GM12891 (cell line): ENCODE measurements around the gene AK9.
A peak's percentile ranks its signal among the peaks of the same experiment; 100 is the strongest.

Source experiments
- DNase-seq: peaks from one replicate; pipeline ENCODE4 v3.0.0; 2011; ENCODE audit warnings: low spot score; ENCODE audit not compliant: insufficient read length
- FAIRE-seq: peaks from 2 replicates; lab custom pipeline; 2011; peaks lifted over from hg19 to GRCh38; lab: Jason Lieb, UNC
- PAX5 ChIP-seq: IDR thresholded peaks from 2 replicates; pipeline ENCODE4 v1.6.1; 2011; ENCODE audit warnings: low read length, moderate library complexity, mild to moderate bottlenecking; ENCODE audit not compliant: insufficient read depth, severe bottlenecking
- POLR2A ChIP-seq: IDR thresholded peaks from 2 replicates; pipeline ENCODE4 v1.6.1; 2011; ENCODE audit warnings: low read depth, low read length, control low read depth
- POLR2AphosphoS5 ChIP-seq: IDR thresholded peaks from 2 replicates; pipeline ENCODE4 v1.6.1; 2011; ENCODE audit warnings: low read depth, low read length, control low read depth
- POU2F2 ChIP-seq: IDR thresholded peaks from 2 replicates; pipeline ENCODE4 v1.6.1; 2011; ENCODE audit warnings: low read depth, mild to moderate bottlenecking, control low read depth, low read length, moderate library complexity
- SPI1 ChIP-seq: IDR thresholded peaks from 2 replicates; pipeline ENCODE4 v1.6.1; 2011; ENCODE audit warnings: low read depth, low read length, control low read depth
- TAF1 ChIP-seq: IDR thresholded peaks from 2 replicates; pipeline ENCODE4 v1.6.1; 2011; ENCODE audit warnings: low read depth, low read length, control low read depth

Gene AK9

DNA sequence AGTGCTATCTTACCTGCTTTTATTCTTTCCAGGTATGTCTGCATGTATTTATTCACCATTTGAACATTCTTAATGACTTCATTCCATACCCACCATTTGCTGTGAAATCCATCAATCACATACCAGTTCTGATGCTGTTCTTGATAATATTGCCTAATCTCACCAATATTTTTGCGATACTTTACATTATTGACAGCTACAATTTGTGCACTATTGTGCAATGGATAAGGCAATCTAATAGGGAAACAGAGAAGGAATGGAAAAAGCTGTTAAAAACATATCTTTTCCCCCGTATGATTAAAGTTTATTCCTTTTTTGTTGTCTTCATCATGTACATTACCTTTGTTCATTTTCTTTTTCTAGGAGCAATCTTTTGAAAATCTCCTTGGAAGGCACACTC lies 184.7 kb downstream of the AK9 start:
- no peak for DNase-seq
- no peak for TF ChIP-seq POLR2AphosphoS5
- TF ChIP-seq PAX5: no peak
- TF ChIP-seq POLR2A: no peak
- no peak for TF ChIP-seq TAF1
- TF ChIP-seq SPI1: no peak
- TF ChIP-seq POU2F2: no peak
- no peak for FAIRE-seq

- TF ChIP-seq SPI1 (no peak), POLR2A (no peak), POU2F2 (no peak), PAX5 (no peak), POLR2AphosphoS5 (no peak), TAF1 (no peak)
- FAIRE-seq (no peak), DNase-seq (no peak)
Observed at GRCh38 chr6:109503327-109504224, 187.4 kb downstream of the AK9 start.

DNA sequence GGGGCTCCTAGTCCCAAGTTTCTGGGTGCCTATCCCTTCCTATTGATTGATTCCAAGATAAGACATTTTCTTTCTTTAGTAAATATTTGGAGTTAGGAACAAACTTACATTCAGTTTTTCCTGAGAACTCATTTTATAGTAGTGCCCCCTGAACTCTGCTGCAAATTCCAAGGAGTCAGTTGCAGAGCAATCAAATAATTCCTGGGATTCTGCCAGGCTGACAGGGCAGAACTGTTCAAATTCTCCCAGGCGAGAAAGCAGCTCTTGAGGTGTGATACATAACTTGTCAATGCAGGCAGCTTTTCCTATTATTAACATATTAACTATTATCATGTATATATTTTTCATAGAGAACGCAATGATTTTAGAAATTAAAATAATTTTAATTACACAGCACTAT lies 192.1 kb downstream of the AK9 start:
- no peak for TF ChIP-seq POLR2AphosphoS5
- TF ChIP-seq SPI1: no peak
- TF ChIP-seq PAX5: no peak
- no peak for TF ChIP-seq POU2F2
- no peak for FAIRE-seq
- no peak for DNase-seq

DNA sequence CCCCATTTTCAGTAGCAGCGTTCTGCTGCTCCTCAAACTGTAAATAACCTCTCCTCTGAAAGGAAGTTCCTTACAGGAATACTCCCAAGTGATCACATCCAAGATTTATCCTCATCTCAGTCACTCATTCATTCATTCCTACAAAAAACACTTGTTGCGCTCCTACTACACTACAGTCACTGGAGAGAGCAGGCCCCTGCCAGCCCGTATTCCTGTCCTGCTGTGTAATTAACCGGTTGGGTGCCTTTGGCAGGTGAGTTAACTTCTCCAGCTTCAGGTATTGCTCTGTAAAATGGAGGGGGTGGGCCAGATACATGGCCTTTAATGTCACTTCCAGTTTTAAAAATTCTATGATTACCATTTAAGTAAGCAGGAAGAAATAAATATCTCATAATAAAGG lies 192.9 kb downstream of the AK9 start:
- DNase-seq: no peak
- no peak for FAIRE-seq
- TF ChIP-seq POU2F2 (no peak), POLR2AphosphoS5 (no peak), POLR2A (no peak), PAX5 (no peak), TAF1 (no peak), SPI1 (no peak)

- no peak for TF ChIP-seq SPI1
- no peak for TF ChIP-seq POU2F2
- TF ChIP-seq POLR2AphosphoS5: no peak
- no peak for TF ChIP-seq POLR2A
- TF ChIP-seq TAF1: no peak
- TF ChIP-seq PAX5: no peak
- DNase-seq (no peak), FAIRE-seq (no peak)
Observed at GRCh38 chr6:109496036-109496772, 194.8 kb downstream of the AK9 start.

DNA sequence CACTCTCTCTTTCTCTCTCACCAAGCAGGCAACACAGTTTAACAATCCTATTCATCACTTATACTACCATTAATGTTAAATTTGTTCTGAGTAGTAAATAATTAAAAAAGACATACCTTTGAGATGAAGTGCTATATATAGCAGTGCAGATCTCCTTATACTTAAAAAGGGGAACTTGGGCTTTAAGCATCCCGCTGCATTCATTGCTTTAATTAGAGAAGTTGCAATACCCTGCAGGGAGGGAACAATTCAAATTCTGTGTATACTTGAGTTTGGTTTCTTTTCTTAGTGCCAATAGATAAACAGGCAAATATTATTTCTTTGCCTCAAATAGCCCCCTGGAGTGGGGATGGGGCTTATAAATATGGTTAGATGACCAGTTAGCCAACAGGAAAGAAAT lies 197.1 kb downstream of the AK9 start:
- DNase-seq (no peak), FAIRE-seq (no peak)
- TF ChIP-seq SPI1 (no peak), POLR2A (no peak), POU2F2 (no peak), PAX5 (no peak), POLR2AphosphoS5 (no peak), TAF1 (no peak)

DNA sequence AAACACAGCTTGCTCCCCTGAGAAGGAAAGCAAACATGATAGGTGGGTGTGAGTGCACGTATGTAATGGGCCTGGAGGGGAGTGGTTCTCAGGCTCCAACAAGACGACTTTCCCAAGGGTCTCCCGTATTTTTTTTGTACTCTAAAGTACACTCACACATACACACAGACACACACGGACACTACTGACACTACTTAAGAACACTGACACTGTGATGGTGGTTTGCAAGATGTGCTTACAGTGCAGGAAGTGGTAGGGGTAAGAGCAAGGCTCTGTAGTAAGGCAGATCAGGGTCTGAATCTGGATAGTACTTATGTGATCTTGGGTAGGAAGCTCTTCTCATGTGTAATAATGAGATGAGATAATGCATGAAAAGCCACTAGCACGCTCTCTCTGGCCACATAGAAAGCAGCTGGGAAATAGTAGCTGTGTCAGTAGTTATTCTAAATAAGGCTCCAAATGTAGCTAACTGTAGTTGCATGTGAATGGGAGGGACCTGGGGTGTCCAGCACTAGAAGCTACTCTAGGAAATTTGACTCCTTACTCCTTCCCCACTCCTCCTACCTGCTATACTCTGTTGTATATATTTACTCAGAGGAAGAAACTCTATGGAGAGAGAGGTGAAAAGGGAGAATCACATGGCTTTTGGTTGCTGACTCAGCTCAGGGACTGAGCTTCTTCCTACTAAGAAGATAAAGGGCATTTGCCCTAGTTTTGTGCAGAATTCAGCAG lies 199.6 kb downstream of the AK9 start:
- DNase-seq (no peak), FAIRE-seq (peak; percentile 91)
- TF ChIP-seq PAX5 (no peak), POLR2AphosphoS5 (0 out of 2 replicates have a peak, but pooled peaks have one; percentile 28), SPI1 (no peak), TAF1 (no peak), POLR2A (peak; percentile 51; the same call in 1 of the 2 replicates), POU2F2 (no peak)

GRCh38 chr6:109490713-109491112 lies 200.3 kb downstream of the AK9 start:
- no peak for TF ChIP-seq PAX5
- no peak for TF ChIP-seq POU2F2
- TF ChIP-seq POLR2A: no peak
- no peak for TF ChIP-seq TAF1
- no peak for TF ChIP-seq SPI1
- no peak for TF ChIP-seq POLR2AphosphoS5
- no peak for FAIRE-seq
- DNase-seq: no peak

DNA sequence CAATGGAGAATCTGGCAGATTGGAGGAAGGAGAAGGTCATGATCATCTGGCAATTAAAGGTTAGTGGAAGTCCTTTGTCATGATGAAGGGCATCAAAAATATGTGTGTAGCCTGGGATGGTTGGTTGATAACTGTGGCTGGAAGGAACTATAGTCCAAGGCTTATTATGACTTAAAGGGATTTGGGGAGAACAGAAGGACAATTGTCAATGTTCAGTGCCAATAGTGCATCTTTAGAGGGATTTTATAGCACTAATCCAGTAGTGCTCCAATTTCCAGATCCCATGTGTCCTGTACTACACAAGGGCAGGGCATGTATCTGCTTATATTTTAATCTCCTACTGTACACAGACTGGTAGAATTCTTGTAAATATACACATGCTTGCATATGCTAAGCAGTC lies 203.0 kb downstream of the AK9 start:
- FAIRE-seq (no peak), DNase-seq (no peak)
- no peak for TF ChIP-seq POLR2AphosphoS5

- no peak for FAIRE-seq
- TF ChIP-seq POLR2A (no peak), TAF1 (no peak), POLR2AphosphoS5 (no peak), PAX5 (no peak), SPI1 (no peak), POU2F2 (no peak)
- DNase-seq: no peak
Observed at GRCh38 chr6:109486068-109486467, 204.9 kb downstream of the AK9 start.
